B cell (primary cell): ENCODE measurements around the gene PCSK9. TPM values are rescaled to one million over a fixed set of nuclear protein-coding genes. Genes with fewer than 3 reads are reported as not detected.
A peak's percentile ranks its signal among the peaks of the same experiment; 100 is the strongest.

Experiments
- ATAC-seq: fragments of 200-7000 bp; cut with Tn5 transposase; one replicate; pipeline ENCODE4 v1.10.0; 2021; ENCODE audit warnings: low read depth, mild to moderate bottlenecking, moderate number of reproducible peaks, moderate library complexity
- CTCF ChIA-PET: fragments of 350-600 bp; sonication (Branson Sonifier 250); formaldehyde crosslinking; loops from one replicate; lab custom pipeline; 2021; ENCODE audit warnings: antibody characterized with exemption, inconsistent platforms; lab: Charles Lee
- POLR2A ChIA-PET: fragments of 350-600 bp; sonication (Branson Sonifier 250); formaldehyde crosslinking; loops from one replicate; lab custom pipeline; 2021; ENCODE audit warnings: antibody characterized with exemption; lab: Charles Lee
- DNase-seq: peaks from one replicate; pipeline ENCODE4 v3.0.0; 2013
- H2AFZ ChIP-seq: 2 replicates; pipeline ENCODE4 v1.6.1; 2012; ENCODE audit warnings: mild to moderate bottlenecking, low read depth, low read length; ENCODE audit not compliant: insufficient read depth, poor library complexity, severe bottlenecking
- H3K27ac ChIP-seq, 2 donors: 1 replicate in 1 of 2; 2 replicates in 1 of 2; pipeline ENCODE4 v1.5.1; 2012 to 2013; ENCODE audit warnings: low read length in 2 of 2, mild to moderate bottlenecking in 2 of 2, moderate library complexity in 1 of 2
- H3K27me3 ChIP-seq, 4 experiments: fragments of 200-600 bp in 1 of 4; sonication (generic) in 1 of 4; replicated peaks in 1 of 4; 1 replicate in 2 of 4; 2 replicates in 2 of 4; pipeline versions ENCODE4 v1.6.1 to v1.7.0; 2013 to 2016; ENCODE audit warnings: low read length in 3 of 4, mild to moderate bottlenecking in 2 of 4, mixed read lengths in 1 of 4, moderate library complexity in 1 of 4; ENCODE audit not compliant: insufficient read depth in 4 of 4, control insufficient read depth in 3 of 4; ENCODE audit errors: control extremely low read depth in 1 of 4
- H3K36me3 ChIP-seq, 2 experiments: replicated peaks in 1 of 2; 1 replicate in 1 of 2; 2 replicates in 1 of 2; pipeline versions ENCODE4 v1.6.1 to v1.7.1; 2013; ENCODE audit warnings: low read length in 1 of 2; ENCODE audit not compliant: insufficient read depth in 2 of 2, control insufficient read depth in 1 of 2; ENCODE audit errors: control extremely low read depth in 1 of 2, extremely low read depth in 1 of 2
- H3K4me1 ChIP-seq, 2 donors: fragments of 200-600 bp in 1 of 2; sonication (generic) in 1 of 2; 1 replicate in 1 of 2; 2 replicates in 1 of 2; pipeline versions ENCODE4 v1.5.1 to v1.6.1; 2013 to 2017; ENCODE audit warnings: low read length in 2 of 2; ENCODE audit not compliant: control insufficient read depth in 2 of 2, insufficient read depth in 2 of 2
- H3K4me2 ChIP-seq: replicated peaks from 2 replicates; pipeline ENCODE3; 2012; ENCODE audit warnings: mild to moderate bottlenecking, low read depth, low read length; ENCODE audit not compliant: poor library complexity, severe bottlenecking
- H3K4me3 ChIP-seq, 5 experiments: fragments of 200-600 bp in 1 of 5; sonication (generic) in 1 of 5; 1 replicate in 3 of 5; 2 replicates in 2 of 5; pipeline versions ENCODE4 v1.5.1 to v1.7.0; 2011 to 2016; ENCODE audit warnings: low read length in 4 of 5, mild to moderate bottlenecking in 4 of 5, low read depth in 2 of 5, control low read depth in 1 of 5, moderate library complexity in 1 of 5; ENCODE audit not compliant: insufficient read depth in 1 of 5; ENCODE audit errors: control extremely low read depth in 1 of 5, extremely low read depth in 1 of 5
- H3K79me2 ChIP-seq: fragments of 200-600 bp; sonication (generic); one replicate; pipeline ENCODE4 v1.6.0; 2016; ENCODE audit warnings: low read length; ENCODE audit not compliant: control insufficient read depth, insufficient read depth
- H3K9ac ChIP-seq: fragments of 200-600 bp; sonication (generic); 2 replicates; pipeline ENCODE4 v1.6.1; 2017; ENCODE audit warnings: mild to moderate bottlenecking, low read length, moderate library complexity
- H3K9me3 ChIP-seq, 3 donors: one replicate each; pipeline versions ENCODE4 v1.6.1 to v1.7.1; 2013; ENCODE audit warnings: low read length in 2 of 3; ENCODE audit not compliant: control insufficient read depth in 2 of 3, insufficient read depth in 1 of 3; ENCODE audit errors: control extremely low read depth in 1 of 3
- H4K20me1 ChIP-seq: 2 replicates; pipeline ENCODE4 v1.6.0; 2012; ENCODE audit warnings: mild to moderate bottlenecking, low read length; ENCODE audit not compliant: insufficient read depth, control insufficient read depth, poor library complexity, severe bottlenecking
- H3K27ac Mint-ChIP-seq: one replicate; pipeline ENCODE4 v1.8.0; 2021; ENCODE audit warnings: mixed read lengths
- H3K27me3 Mint-ChIP-seq: one replicate; pipeline ENCODE4 v1.8.0; 2021; ENCODE audit warnings: mixed read lengths
- H3K4me1 Mint-ChIP-seq: one replicate; pipeline ENCODE4 v1.8.0; 2021; ENCODE audit warnings: mixed read lengths
- H3K4me3 Mint-ChIP-seq: one replicate; pipeline ENCODE4 v1.8.0; 2021; ENCODE audit warnings: mixed read lengths
- H3K9me3 Mint-ChIP-seq: one replicate; pipeline ENCODE4 v1.8.0; 2022; ENCODE audit warnings: mixed read lengths; ENCODE audit not compliant: insufficient read depth
- EZH2 ChIP-seq: IDR thresholded peaks from 2 replicates; pipeline ENCODE4 v1.6.1; 2012; ENCODE audit warnings: borderline replicate concordance, low read depth, mild to moderate bottlenecking, moderate library complexity, low read length; ENCODE audit not compliant: insufficient read depth, poor library complexity, severe bottlenecking
- WGBS: methylation state at CpG from one replicate; pipeline ENCODE4 v1.1.5; 2013; ENCODE audit warnings: missing lambda C conversion rate; ENCODE audit not compliant: insufficient coverage; 5-methylcytosine and 5-hydroxymethylcytosine counted together
- intact Hi-C: fragments of 100-400 bp; cut with micrococcal nuclease; formaldehyde crosslinking; loops from one replicate; pipeline ENCODE4 v1.10.0; 2022
- polyA plus RNA-seq: library from polyadenylated mRNA; depleted of rRNA; stranded (reverse); fragments of >200 nt; gene quantifications from 2 replicates; pipeline ENCODE4 v1.2.3, GENCODE V29; 2012
- total RNA-seq, 2 donors: library from RNA; stranded (reverse); fragments of 120-200 nt in 1 of 2; gene quantifications; 1 replicate in 1 of 2; 2 replicates in 1 of 2; pipeline versions ENCODE4 v1.2.3 to v1.2.4, GENCODE V29; 2013 to 2022
- TF ChIP-seq, protein P1 (sequence below): fragments of 200-600 bp; IDR thresholded peaks from one replicate; pipeline ENCODE4 v1.8.0; 2022; ENCODE audit warnings: antibody characterized with exemption, mild to moderate bottlenecking

Gene PCSK9
- total and polyA plus RNA-seq, 2 donors (not counting 1 experiment from before 2014, with no cell fraction given), result not detected

- no peak overlapping the region for H3K4me3 Mint-ChIP-seq
- CTCF ChIA-PET, result no interaction called here
Observed at GRCh38 chr1:55088413-55088812, 49.1 kb downstream of the PCSK9 start.

DNA sequence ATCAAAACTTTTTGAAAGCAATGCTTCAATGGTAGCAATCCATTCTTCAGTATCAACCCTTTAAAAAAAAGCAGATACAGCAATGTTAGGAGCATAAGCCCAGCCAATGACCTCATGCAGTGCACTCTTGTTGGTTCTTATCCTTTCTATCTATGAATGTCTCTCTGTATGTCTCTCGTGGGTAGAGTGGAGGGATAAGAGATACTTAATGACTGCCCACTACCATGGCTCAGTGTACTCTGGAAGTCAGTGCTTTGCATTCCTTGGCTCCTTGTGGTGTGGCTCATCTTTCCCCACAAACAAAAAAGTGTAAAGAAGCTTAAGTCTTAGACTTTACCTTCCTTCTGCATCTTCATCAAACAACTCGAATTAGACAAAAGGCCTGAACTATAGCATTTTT, 50.3 kb downstream of the PCSK9 start:
- Mint-ChIP-seq H3K27me3 (no peaks in the 10 kb centered on the region), H3K27ac (no peak overlapping the region), H3K4me3 (no peak overlapping the region), H3K9me3 (no peaks in the 10 kb centered on the region), H3K4me1 (peaks cover 5% of the 10 kb centered on the region)
- TF ChIP-seq, protein P1, sequence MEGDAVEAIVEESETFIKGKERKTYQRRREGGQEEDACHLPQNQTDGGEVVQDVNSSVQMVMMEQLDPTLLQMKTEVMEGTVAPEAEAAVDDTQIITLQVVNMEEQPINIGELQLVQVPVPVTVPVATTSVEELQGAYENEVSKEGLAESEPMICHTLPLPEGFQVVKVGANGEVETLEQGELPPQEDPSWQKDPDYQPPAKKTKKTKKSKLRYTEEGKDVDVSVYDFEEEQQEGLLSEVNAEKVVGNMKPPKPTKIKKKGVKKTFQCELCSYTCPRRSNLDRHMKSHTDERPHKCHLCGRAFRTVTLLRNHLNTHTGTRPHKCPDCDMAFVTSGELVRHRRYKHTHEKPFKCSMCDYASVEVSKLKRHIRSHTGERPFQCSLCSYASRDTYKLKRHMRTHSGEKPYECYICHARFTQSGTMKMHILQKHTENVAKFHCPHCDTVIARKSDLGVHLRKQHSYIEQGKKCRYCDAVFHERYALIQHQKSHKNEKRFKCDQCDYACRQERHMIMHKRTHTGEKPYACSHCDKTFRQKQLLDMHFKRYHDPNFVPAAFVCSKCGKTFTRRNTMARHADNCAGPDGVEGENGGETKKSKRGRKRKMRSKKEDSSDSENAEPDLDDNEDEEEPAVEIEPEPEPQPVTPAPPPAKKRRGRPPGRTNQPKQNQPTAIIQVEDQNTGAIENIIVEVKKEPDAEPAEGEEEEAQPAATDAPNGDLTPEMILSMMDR, result no peak
- TF ChIP-seq EZH2, result no peak
- ChIA-PET CTCF (no interaction called here), POLR2A (no interaction called here)
- peaks cover 18 to 99% of the 10 kb centered on the region in 2 experiments for H3K36me3 ChIP-seq
- no peak overlapping the region for H3K4me2 ChIP-seq
- H3K4me3 ChIP-seq, result no peak overlapping the region
- H3K4me1 ChIP-seq, result peaks cover 0 to 4% of the 10 kb centered on the region in 2 donors
- intact Hi-C loops, result no loop called here
- DNase-seq (no peak), ATAC-seq (no peak)
- H4K20me1 ChIP-seq, result no peaks in the 10 kb centered on the region
- no peak overlapping the region for H3K27ac ChIP-seq
- H2AFZ ChIP-seq, result no peak overlapping the region
- no peaks in the 10 kb centered on the region for H3K79me2 ChIP-seq
- WGBS, result no CpG with 5 or more reads among the region's 2 CpGs
- no peaks in the 10 kb centered on the region for H3K9me3 ChIP-seq
- no peak overlapping the region for H3K9ac ChIP-seq
- H3K27me3 ChIP-seq, result no peaks in the 10 kb centered on the region

More at GRCh38 chr1:55088413-55088812, 49.1 kb downstream of the PCSK9 start:
- POLR2A ChIA-PET, result no interaction called here
- WGBS, result 4% methylated on average over 4 of the region's 4 CpGs
- no peaks in the 10 kb centered on the region for H3K79me2 ChIP-seq
- H3K9me3 Mint-ChIP-seq, result no peaks in the 10 kb centered on the region
- H3K27ac ChIP-seq, result peak overlapping the region in 1 of 2 donors; percentile 34
- H4K20me1 ChIP-seq, result no peaks in the 10 kb centered on the region
- H3K9me3 ChIP-seq, result no peaks in the 10 kb centered on the region
- peaks cover 11 to 98% of the 10 kb centered on the region in 2 experiments for H3K36me3 ChIP-seq
- H3K27me3 ChIP-seq, result no peaks in the 10 kb centered on the region
- TF ChIP-seq EZH2, result no peak
- TF ChIP-seq, protein P1, result no peak
- DNase-seq, result no peak
- H2AFZ ChIP-seq, result no peak overlapping the region
- intact Hi-C loops, result no loop called here
- H3K4me2 ChIP-seq, result no peak overlapping the region
- peaks cover 5% of the 10 kb centered on the region for H3K4me1 Mint-ChIP-seq
- H3K4me1 ChIP-seq, result peaks cover 0 to 4% of the 10 kb centered on the region in 2 donors
- H3K27me3 Mint-ChIP-seq, result no peaks in the 10 kb centered on the region
- peak overlapping the region; percentile 64 for H3K27ac Mint-ChIP-seq
- H3K4me3 ChIP-seq, result no peak overlapping the region
- no peak overlapping the region for H3K9ac ChIP-seq
- ATAC-seq, result no peak
